Motor neuron (in vitro differentiated cells): ENCODE measurements around the gene GET3. TPM values are rescaled to one million over a fixed set of nuclear protein-coding genes. Genes with fewer than 3 reads are reported as not detected.
A peak's percentile ranks its signal among the peaks of the same experiment; 100 is the strongest.
"Not testable (repeated sequence)": the region's sequence is repeated elsewhere in the genome, so short reads cannot be mapped to it uniquely, and the experiment has no call there.

ENCODE experiments used
- ATAC-seq, 8 experiments: fragments of 200-7000 bp; cut with Tn5 transposase; replicated peaks in 6 of 8; 2 replicates each; pipeline ENCODE4 v1.8.0; 2021; ENCODE audit warnings: mild to moderate bottlenecking in 8 of 8, moderate library complexity in 8 of 8
- H3K27ac ChIP-seq, 2 donors: fragments of 250-450 bp; sonication (Bioruptor Pico); 2 replicates each; pipeline ENCODE4 v1.9.0; 2021; ENCODE audit warnings: antibody characterized with exemption in 2 of 2, mild to moderate bottlenecking in 2 of 2, moderate library complexity in 1 of 2
- H3K4me1 ChIP-seq, 2 donors: fragments of 250-450 bp; sonication (Bioruptor Pico); replicated peaks in 1 of 2; 2 replicates each; pipeline ENCODE4 v1.6.1; 2021; ENCODE audit warnings: antibody characterized with exemption in 2 of 2, mild to moderate bottlenecking in 2 of 2, moderate library complexity in 1 of 2
- H3K4me3 ChIP-seq, 5 donors: fragments of 250-450 bp; sonication (Bioruptor Pico); 2 replicates each; pipeline ENCODE4 v1.9.0; 2021; ENCODE audit warnings: antibody characterized with exemption in 5 of 5, mild to moderate bottlenecking in 5 of 5, moderate library complexity in 4 of 5
- WGBS, 10 experiments: fragments of 450-650 bp; shearing (Covaris generic); methylation state at CpG; one replicate each; pipeline ENCODE4 v1.0.0; 2022; 5-methylcytosine and 5-hydroxymethylcytosine counted together
- in situ Hi-C, 9 experiments: fragments of 400-800 bp; cut with MboI; loops; one replicate each; pipeline ENCODE4 v1.15.0; 2021; ENCODE audit warnings: low sequenced_read_pairs in 9 of 9, low pct_unique_long_range_greater_than_20kb in 2 of 9; ENCODE audit not compliant: unreplicated experiment in 9 of 9
- total RNA-seq, 8 experiments: library from RNA; unstranded; fragments of 300-600 nt; gene quantifications; 2 replicates each; pipeline versions ENCODE4 v1.2.3 to v1.2.4, GENCODE V29; 2022

GET3 gene
- total RNA-seq, 8 experiments from 2014 or later, result 43.3 to 94.2 (median 62.3) TPM

DNA sequence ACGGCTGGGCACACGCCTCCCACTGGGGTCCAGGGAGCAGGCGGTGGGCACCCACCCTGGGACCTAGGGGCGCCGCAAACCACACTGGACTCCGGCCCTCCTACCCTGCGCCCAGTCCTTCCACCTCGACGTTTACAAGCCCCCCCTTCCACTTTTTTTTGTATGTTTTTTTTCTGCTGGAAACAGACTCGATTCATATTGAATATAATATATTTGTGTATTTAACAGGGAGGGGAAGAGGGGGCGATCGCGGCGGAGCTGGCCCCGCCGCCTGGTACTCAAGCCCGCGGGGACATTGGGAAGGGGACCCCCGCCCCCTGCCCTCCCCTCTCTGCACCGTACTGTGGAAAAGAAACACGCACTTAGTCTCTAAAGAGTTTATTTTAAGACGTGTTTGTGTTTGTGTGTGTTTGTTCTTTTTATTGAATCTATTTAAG is 55.6 kb downstream of the GET3 start:
- WGBS, 10 experiments, result 0% methylated on average over 5 to 6 of the region's 22 CpGs; no CpG with 5 or more reads in 8 of the 10 experiments
- peaks cover 26 to 33% of the 10 kb centered on the region in 2 donors for H3K4me1 ChIP-seq
- ATAC-seq, result peak in 1 of 8 experiments; percentile 0
- peak overlapping the region; percentile 41 to 91 (median 52) for H3K4me3 ChIP-seq
- in situ Hi-C loops, result no loop called here
- peak overlapping the region; percentile 56 to 75 for H3K27ac ChIP-seq

DNA sequence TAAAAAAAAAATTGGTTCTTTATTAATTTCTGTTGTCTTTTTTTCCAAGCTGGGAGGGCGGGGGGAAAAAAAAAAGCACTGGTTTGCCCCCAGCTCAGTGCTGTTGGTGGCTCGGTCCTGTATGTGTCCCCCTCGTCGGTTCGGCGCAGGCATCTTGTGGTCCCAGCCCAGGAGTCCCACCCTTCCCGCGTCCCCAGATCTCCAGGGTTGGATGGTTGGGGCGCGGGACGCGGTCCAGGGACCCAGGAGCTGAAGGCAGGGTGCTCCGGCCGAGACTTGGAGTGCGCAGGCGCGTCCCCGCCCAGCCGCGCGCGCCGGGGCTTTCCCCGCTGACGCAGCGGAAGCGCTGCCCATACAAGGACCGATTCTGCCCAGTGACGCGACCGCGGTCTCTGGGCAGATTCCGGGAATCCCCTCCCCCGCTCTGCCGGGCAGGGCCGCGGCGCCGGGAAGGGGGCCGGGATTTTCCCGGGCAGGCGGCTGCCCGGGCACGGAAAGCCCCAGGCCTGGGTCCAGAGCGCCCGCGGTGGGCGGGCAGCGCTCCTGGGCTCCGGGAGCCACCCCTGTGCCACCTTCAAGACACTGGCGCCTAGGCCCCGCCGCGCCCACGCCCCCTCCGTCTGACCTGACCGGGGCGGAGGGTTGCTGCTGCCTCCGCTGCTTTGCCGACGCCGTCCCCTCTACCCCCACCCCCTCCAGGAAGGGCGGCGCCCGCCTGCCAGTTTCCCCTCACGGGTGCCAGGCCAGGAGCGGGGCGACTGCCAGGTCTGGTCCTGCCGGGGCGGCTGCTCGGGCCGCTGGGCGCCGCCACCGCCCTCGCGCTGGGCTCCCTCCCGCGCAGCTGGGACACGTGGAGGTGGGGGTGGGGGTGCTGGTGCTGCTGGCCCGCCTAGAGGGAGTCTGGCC is 56.2 kb downstream of the GET3 start:
- WGBS, 10 experiments, result 0 to 20% (median 10%) methylated on average over 1 to 13 of the region's 81 CpGs; no CpG with 5 or more reads in 6 of the 10 experiments
- in situ Hi-C loops, result no loop called here
- Histone ChIP-seq H3K27ac (no peak overlapping the region), H3K4me1 (peaks cover 22 to 27% of the 10 kb centered on the region in 2 donors), H3K4me3 (peak overlapping the region; percentile 41 to 91 (median 52))
- peak; percentile 2 to 54 (median 38) for ATAC-seq

DNA sequence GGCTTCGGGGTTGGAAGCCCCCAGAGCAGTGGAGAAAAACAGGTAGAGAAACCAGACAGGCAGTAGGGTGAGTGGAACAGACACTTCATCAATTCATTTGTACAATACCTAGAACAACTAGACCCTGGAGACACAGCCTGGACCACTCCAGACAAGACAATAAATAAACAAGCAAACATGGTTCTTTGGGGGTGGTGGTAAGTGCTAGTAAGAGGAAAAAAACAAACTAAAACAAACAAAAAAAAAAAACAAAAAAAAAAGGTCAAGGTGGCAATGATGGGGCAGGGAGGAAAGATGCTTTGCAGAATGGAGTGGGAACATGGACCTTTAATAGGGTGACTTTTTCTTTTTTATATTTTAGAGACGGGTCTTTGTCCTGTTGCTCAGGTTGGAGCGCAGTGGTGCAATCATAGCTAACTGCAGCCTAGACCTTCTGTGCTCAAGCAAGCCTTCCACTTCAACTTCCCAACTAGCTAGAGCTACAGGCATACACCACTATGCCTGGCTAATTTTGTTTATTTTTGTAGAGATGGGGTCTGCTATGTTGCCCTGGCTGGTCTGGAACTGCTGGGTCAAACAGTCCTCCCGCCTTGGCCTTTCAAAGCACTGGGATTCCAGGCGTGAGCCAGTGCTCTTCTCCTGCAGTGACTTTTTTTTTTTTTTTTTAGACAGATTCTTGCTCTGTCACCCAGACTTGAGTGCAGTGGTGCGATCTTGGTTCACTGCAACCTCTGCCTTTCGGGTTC is 57.1 kb downstream of the GET3 start:
- H3K4me3 ChIP-seq, result peak overlapping the region in 4 of 5 donors; percentile 41 to 91 (median 54)
- H3K4me1 ChIP-seq, result peaks cover 14 to 19% of the 10 kb centered on the region in 2 donors
- 0 to 93% (median 78%) methylated on average over 1 to 6 of the region's 7 CpGs for WGBS, 10 experiments
- in situ Hi-C loops, result no loop called here
- ATAC-seq, result no peak
- no peak overlapping the region for H3K27ac ChIP-seq

DNA sequence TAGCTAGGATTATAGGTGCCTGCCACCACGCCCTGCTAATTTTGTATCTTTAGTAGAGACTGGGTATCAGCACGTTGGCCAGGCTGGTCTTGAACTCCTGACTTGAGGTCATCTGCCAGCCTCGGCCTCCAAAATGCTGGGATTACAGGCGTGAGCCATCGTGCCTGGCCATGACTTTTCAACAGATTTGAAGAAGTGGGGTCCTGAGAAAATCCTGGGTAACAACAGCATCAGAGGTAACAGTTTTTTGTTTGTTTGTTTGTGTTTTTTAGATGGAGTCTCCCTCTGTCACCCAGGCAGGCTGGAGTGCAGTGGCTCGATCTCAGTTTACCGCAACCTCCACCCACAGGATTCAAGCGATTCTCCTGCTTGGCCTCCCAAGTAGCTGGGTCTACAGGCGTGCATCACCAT is 57.7 kb downstream of the GET3 start:
- WGBS, 10 experiments, result 81 to 100% (median 97%) methylated on average over 1 to 7 of the region's 9 CpGs; no CpG with 5 or more reads in 3 of the 10 experiments
- no peak for ATAC-seq
- peaks cover 13 to 16% of the 10 kb centered on the region in 2 donors for H3K4me1 ChIP-seq
- H3K27ac ChIP-seq, result no peak overlapping the region
- no peak overlapping the region for H3K4me3 ChIP-seq
- in situ Hi-C loops, result no loop called here

DNA sequence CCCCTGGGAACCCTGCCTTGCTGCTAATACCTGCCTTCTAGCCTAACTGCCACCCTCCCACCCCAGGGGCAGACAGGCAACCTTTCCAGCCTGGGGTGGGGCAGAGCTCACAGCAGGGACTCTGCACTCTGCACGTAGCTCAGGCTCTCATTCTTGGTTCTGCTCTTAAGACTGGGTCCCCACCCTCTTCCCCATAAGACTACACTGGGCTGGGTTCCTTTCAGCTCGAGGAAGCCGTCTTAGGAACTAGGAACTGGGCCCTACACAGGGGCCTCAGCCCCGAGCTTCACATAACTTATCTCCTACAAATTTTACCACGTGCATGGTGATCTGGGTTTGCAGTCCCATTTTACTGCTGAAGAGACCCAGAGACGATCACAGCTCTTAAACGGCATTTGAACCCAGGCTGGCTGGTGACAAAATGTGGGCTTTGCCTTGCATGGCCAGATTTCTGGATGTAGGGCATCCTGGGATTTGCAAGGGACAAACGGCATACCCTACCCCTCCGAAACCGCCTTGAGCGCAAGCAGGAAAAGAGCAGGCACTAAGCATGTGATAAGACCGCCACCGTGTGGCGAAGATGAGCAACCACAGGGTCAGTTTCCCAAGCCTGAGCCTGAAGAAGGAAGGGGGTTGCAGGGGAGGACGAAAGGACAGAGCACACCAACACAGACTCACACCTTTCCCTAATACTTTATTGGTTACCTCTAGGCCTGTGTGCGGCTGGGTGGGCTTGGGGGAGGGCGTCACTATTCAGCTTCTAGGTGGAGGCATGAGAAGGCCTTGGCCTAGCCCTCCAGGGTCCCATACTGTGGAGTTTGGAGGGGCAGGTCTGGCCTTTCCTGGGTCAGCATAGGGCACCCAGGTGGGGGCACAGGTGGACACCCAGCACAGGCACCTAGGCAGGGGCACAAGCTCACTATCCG is 59.1 kb downstream of the GET3 start:
- ATAC-seq, result peak in 7 of 8 experiments; percentile 3 to 12 (median 8)
- no peak overlapping the region for H3K4me3 ChIP-seq
- WGBS, 10 experiments, result 0 to 80% (median 11%) methylated on average over 1 to 7 of the region's 18 CpGs; no CpG with 5 or more reads in 2 of the 10 experiments
- in situ Hi-C loops, result no loop called here
- no peak overlapping the region for H3K27ac ChIP-seq
- H3K4me1 ChIP-seq, result peaks cover 10 to 11% of the 10 kb centered on the region in 2 donors

DNA sequence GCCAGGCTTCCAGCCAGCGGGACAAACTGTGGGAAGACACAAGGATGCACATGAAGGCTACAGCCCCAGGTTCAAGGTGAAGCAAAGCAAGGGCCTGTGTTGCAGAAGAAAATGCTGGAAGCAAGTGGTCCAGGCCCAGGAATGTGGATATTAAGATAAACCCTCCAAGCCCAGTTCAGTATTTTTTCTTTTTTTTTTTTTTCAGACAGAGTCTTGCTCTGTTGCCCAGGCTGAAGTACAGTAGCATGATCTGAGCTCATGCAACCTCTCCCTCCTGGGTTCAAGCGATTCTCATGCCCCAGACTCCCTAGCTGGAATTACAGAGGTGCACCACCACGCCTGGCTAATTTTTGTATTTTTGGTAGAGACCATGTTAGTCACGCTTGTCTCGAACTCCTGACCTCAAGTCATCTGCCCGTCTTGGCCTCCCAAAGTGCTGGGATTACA is 59.9 kb downstream of the GET3 start:
- H3K27ac ChIP-seq, result no peak overlapping the region
- in situ Hi-C loops, result no loop called here
- no peak overlapping the region for H3K4me3 ChIP-seq
- 83 to 100% (median 94%) methylated on average over 1 to 6 of the region's 6 CpGs; no CpG with 5 or more reads in 2 of the 10 experiments for WGBS, 10 experiments
- no peak for ATAC-seq
- H3K4me1 ChIP-seq, result peaks cover 10 to 11% of the 10 kb centered on the region in 2 donors

DNA sequence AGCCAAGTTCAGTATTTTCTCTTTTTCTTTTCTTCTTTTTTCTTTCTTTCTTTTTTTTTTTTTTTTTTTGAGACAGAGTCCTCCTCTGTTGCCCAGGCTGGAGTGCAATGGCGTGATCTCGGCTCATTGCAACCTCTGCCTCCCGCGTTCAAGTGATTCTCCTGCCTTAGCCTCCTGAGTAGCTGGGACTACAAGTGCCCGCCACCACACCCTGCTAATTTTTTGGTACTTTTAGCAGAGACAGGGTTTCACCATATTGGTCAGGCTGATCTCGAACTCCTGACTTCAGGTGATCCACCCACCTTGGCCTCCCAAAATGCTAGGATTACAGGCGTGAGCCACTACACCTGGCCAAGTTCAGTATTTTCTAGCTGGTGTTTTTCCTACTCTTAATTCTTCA is 60.3 kb downstream of the GET3 start:
- H3K4me3 ChIP-seq, H3K27ac ChIP-seq, in situ Hi-C loops, ATAC-seq: not testable (repeated sequence)
- H3K4me1 ChIP-seq, result peaks cover 14% of the 10 kb centered on the region in 2 donors
- 93 to 100% (median 97%) methylated on average over 1 to 7 of the region's 7 CpGs; no CpG with 5 or more reads in 2 of the 10 experiments for WGBS, 10 experiments

Other genes starting within 250 kb of the GET3 start
- gene ZNF564, start 186.0 kb upstream of the GET3 start, total RNA-seq, result 10 to 100 TPM in 6 of 8 experiments, 1 to 10 TPM in 2; 4.0 to 20.6 (median 15.5) TPM
- 10 to 100 TPM in 1 of 8 experiments, 1 to 10 TPM in 7; 6.0 to 11.1 (median 7.3) TPM for gene ZNF490, start 126.7 kb upstream of the GET3 start, total RNA-seq
- 10 to 100 TPM; 12.1 to 26.4 (median 17.6) TPM for gene ZNF791, start 126.6 kb upstream of the GET3 start, total RNA-seq
- 10 to 100 TPM; 12.3 to 95.9 (median 38.0) TPM for gene MAN2B1, start 70.8 kb upstream of the GET3 start, total RNA-seq
- 10 to 100 TPM; 11.4 to 18.0 (median 14.6) TPM for gene WDR83, start 70.7 kb upstream of the GET3 start, total RNA-seq
- 100 to 1,000 TPM in 2 of 8 experiments, 10 to 100 TPM in 6; 49.1 to 112 (median 79.9) TPM for gene DHPS, start 55.6 kb upstream of the GET3 start, total RNA-seq
- gene GNG14, start 49.5 kb upstream of the GET3 start, total RNA-seq, result 1 to 10 TPM in 2 of 8 experiments, not detected in 6; 3.7 to 5.7 TPM
- 10 to 100 TPM in 6 of 8 experiments, 1 to 10 TPM in 2; 4.1 to 21.2 (median 11.7) TPM for gene FBXW9, start 40.9 kb upstream of the GET3 start, total RNA-seq
- gene TNPO2, start 13.6 kb upstream of the GET3 start, total RNA-seq, result 100 to 1,000 TPM in 2 of 8 experiments, 10 to 100 TPM in 6; 51.3 to 119 (median 67.1) TPM
- 100 to 1,000 TPM; 103 to 157 (median 125) TPM for gene TRIR, start 2.8 kb upstream of the GET3 start, total RNA-seq
- gene BEST2, start 14.3 kb downstream of the GET3 start, total RNA-seq, result under 1 TPM in 5 of 8 experiments, not detected in 3; 0.11 to 1.00 (median 0.42) TPM
- 10 to 100 TPM in 7 of 8 experiments, 1 to 10 TPM in 1; 8.0 to 40.9 (median 12.9) TPM for gene HOOK2, start 38.1 kb downstream of the GET3 start, total RNA-seq
- 100 to 1,000 TPM in 1 of 8 experiments, 10 to 100 TPM in 7; 11.0 to 115 (median 45.8) TPM for gene JUNB, start 54.0 kb downstream of the GET3 start, total RNA-seq
- 100 to 1,000 TPM; 293 to 612 (median 357) TPM for gene PRDX2, start 64.3 kb downstream of the GET3 start, total RNA-seq
- 1 to 10 TPM in 3 of 8 experiments, under 1 TPM in 2, not detected in 3; 0.25 to 7.7 (median 1.1) TPM for gene THSD8, start 64.6 kb downstream of the GET3 start, total RNA-seq
- 10 to 100 TPM in 5 of 8 experiments, 1 to 10 TPM in 3; 4.2 to 42.4 (median 12.3) TPM for gene RNASEH2A, start 69.1 kb downstream of the GET3 start, total RNA-seq
- gene RTBDN, start 97.1 kb downstream of the GET3 start, total RNA-seq, result 1 to 10 TPM in 3 of 8 experiments, under 1 TPM in 4, not detected in 1; 0.56 to 1.9 (median 0.92) TPM
- 10 to 100 TPM in 5 of 8 experiments, 1 to 10 TPM in 1, under 1 TPM in 2; 0.25 to 41.1 (median 16.6) TPM for gene MAST1, start 101.0 kb downstream of the GET3 start, total RNA-seq
- 10 to 100 TPM in 4 of 8 experiments, 1 to 10 TPM in 4; 2.2 to 70.1 (median 11.9) TPM for gene DNASE2, start 144.0 kb downstream of the GET3 start, total RNA-seq
- gene KLF1, start 149.7 kb downstream of the GET3 start, total RNA-seq, result under 1 TPM in 4 of 8 experiments, not detected in 4; 0.11 to 0.33 (median 0.21) TPM
- gene GCDH, start 153.7 kb downstream of the GET3 start, total RNA-seq, result 10 to 100 TPM in 5 of 8 experiments, 1 to 10 TPM in 3; 6.4 to 42.4 (median 17.4) TPM
- gene SYCE2, start 181.8 kb downstream of the GET3 start, total RNA-seq, result 1 to 10 TPM in 1 of 8 experiments, under 1 TPM in 6, not detected in 1; 0.23 to 1.0 (median 0.71) TPM
- gene FARSA, start 196.2 kb downstream of the GET3 start, total RNA-seq, result 100 to 1,000 TPM in 3 of 8 experiments, 10 to 100 TPM in 5; 49.5 to 112 (median 74.9) TPM
- gene CALR, start 201.1 kb downstream of the GET3 start, total RNA-seq, result 100 to 1,000 TPM; 289 to 982 (median 397) TPM
- gene RAD23A, start 208.4 kb downstream of the GET3 start, total RNA-seq, result 100 to 1,000 TPM in 2 of 8 experiments, 10 to 100 TPM in 6; 41.9 to 114 (median 67.4) TPM
- 10 to 100 TPM; 18.2 to 51.6 (median 28.3) TPM for gene GADD45GIP1, start 219.7 kb downstream of the GET3 start, total RNA-seq
- under 1 TPM in 6 of 8 experiments, not detected in 2; 0.09 to 0.47 (median 0.31) TPM for gene DAND5, start 232.1 kb downstream of the GET3 start, total RNA-seq